H9 (cell line): ENCODE results near the gene CDC42. TPM values are rescaled to one million over a fixed set of nuclear protein-coding genes. Genes with fewer than 3 reads are reported as not detected.

Experiments used
- DNase-seq: peaks from one replicate; pipeline ENCODE4 v3.0.0-alpha.2; 2017
- H2AFZ ChIP-seq: one replicate; pipeline ENCODE4 v1.6.1; 2013; ENCODE audit warnings: mild to moderate bottlenecking, low read length, control low read depth, moderate library complexity
- H2AK5ac ChIP-seq: 2 replicates; pipeline ENCODE4 v1.6.1; 2013; ENCODE audit warnings: low read length, control low read depth, mixed read lengths; ENCODE audit not compliant: insufficient read length
- H2BK120ac ChIP-seq: one replicate; pipeline ENCODE4 v1.6.1; 2013; ENCODE audit warnings: low read depth, mild to moderate bottlenecking, low read length, control low read depth, inconsistent platforms; ENCODE audit not compliant: poor library complexity, severe bottlenecking
- H2BK12ac ChIP-seq: 2 replicates; pipeline ENCODE4 v1.6.1; 2013; ENCODE audit warnings: low read length, control low read depth, mixed read lengths, low read depth; ENCODE audit not compliant: insufficient read length
- H2BK15ac ChIP-seq: 2 replicates; pipeline ENCODE4 v1.6.1; 2013; ENCODE audit warnings: low read depth, low read length, control low read depth
- H2BK20ac ChIP-seq: one replicate; pipeline ENCODE4 v1.6.1; 2013; ENCODE audit warnings: low read depth, mild to moderate bottlenecking, low read length, control low read depth, inconsistent platforms; ENCODE audit not compliant: poor library complexity, severe bottlenecking
- H2BK5ac ChIP-seq: 2 replicates; pipeline ENCODE4 v1.6.1; 2013; ENCODE audit warnings: low read length, control low read depth, mixed read lengths; ENCODE audit not compliant: insufficient read length
- H3K14ac ChIP-seq: 2 replicates; pipeline ENCODE4 v1.6.1; 2013; ENCODE audit warnings: low read length, control low read depth; ENCODE audit not compliant: insufficient read depth
- H3K18ac ChIP-seq: 2 replicates; pipeline ENCODE4 v1.6.1; 2013; ENCODE audit warnings: low read depth, mild to moderate bottlenecking, mixed read lengths, low read length, control low read depth; ENCODE audit not compliant: insufficient read length
- H3K23ac ChIP-seq: 2 replicates; pipeline ENCODE4 v1.6.1; 2013; ENCODE audit warnings: low read length, control low read depth, mixed read lengths, low read depth; ENCODE audit not compliant: insufficient read length
- H3K23me2 ChIP-seq: 2 replicates; pipeline ENCODE4 v1.6.1; 2013; ENCODE audit warnings: low read depth, mild to moderate bottlenecking, mixed read lengths, low read length, control low read depth; ENCODE audit not compliant: insufficient read length, poor library complexity, severe bottlenecking
- H3K27ac ChIP-seq: 2 replicates; pipeline ENCODE4 v1.5.1; 2013; ENCODE audit warnings: low read length, control low read depth, mixed read lengths, low read depth; ENCODE audit not compliant: insufficient read length
- H3K27me3 ChIP-seq: 2 replicates; pipeline ENCODE4 v1.6.1; 2013; ENCODE audit warnings: low read length, control low read depth, inconsistent platforms; ENCODE audit not compliant: insufficient read depth
- H3K4ac ChIP-seq: 2 replicates; pipeline ENCODE4 v1.6.1; 2013; ENCODE audit warnings: low read depth, mild to moderate bottlenecking, control low read depth, inconsistent platforms, low read length, moderate library complexity
- H3K4me1 ChIP-seq: 2 replicates; pipeline ENCODE4 v1.6.1; 2013; ENCODE audit warnings: low read length, control low read depth, inconsistent platforms; ENCODE audit not compliant: insufficient read depth
- H3K4me2 ChIP-seq: 2 replicates; pipeline ENCODE4 v1.6.1; 2013; ENCODE audit warnings: low read length, control low read depth, mixed read lengths; ENCODE audit not compliant: insufficient read length, insufficient read depth
- H3K56ac ChIP-seq: 2 replicates; pipeline ENCODE4 v1.6.1; 2013; ENCODE audit warnings: low read depth, mild to moderate bottlenecking, mixed read lengths, low read length, control low read depth; ENCODE audit not compliant: insufficient read length
- H3K79me1 ChIP-seq: 2 replicates; pipeline ENCODE4 v1.6.1; 2013; ENCODE audit warnings: low read depth, mild to moderate bottlenecking, moderate library complexity, low read length, control low read depth, inconsistent platforms; ENCODE audit not compliant: insufficient read depth, poor library complexity, severe bottlenecking
- H3K79me2 ChIP-seq: 2 replicates; pipeline ENCODE4 v1.6.1; 2013; ENCODE audit warnings: low read length, control low read depth, inconsistent platforms; ENCODE audit not compliant: insufficient read depth
- H3K9ac ChIP-seq: 2 replicates; pipeline ENCODE4 v1.6.1; 2013; ENCODE audit warnings: low read length, control low read depth, mixed read lengths; ENCODE audit not compliant: insufficient read length; ENCODE audit errors: extremely low read depth
- H3K9me3 ChIP-seq: one replicate; pipeline ENCODE4 v1.6.1; 2013; ENCODE audit warnings: low read depth, low read length, inconsistent platforms; ENCODE audit not compliant: control insufficient read depth
- H3T11ph ChIP-seq: one replicate; pipeline ENCODE4 v1.6.1; 2013; ENCODE audit warnings: mild to moderate bottlenecking, low read length, control low read depth, inconsistent platforms
- H4K20me1 ChIP-seq: one replicate; pipeline ENCODE4 v1.6.1; 2013; ENCODE audit not compliant: control insufficient read depth, insufficient read length, insufficient read depth
- H4K5ac ChIP-seq: 2 replicates; pipeline ENCODE4 v1.6.1; 2013; ENCODE audit warnings: low read depth, mild to moderate bottlenecking, mixed read lengths, low read length, control low read depth; ENCODE audit not compliant: insufficient read length
- H4K8ac ChIP-seq: replicated peaks from 2 replicates; pipeline ENCODE4 v1.6.1; 2013; ENCODE audit warnings: low read length, control low read depth, mixed read lengths, low read depth; ENCODE audit not compliant: insufficient read length
- H4K91ac ChIP-seq: 2 replicates; pipeline ENCODE4 v1.6.1; 2013; ENCODE audit warnings: low read depth, mild to moderate bottlenecking, moderate library complexity, mixed read lengths, low read length, control low read depth; ENCODE audit not compliant: insufficient read length
- H3K27ac Mint-ChIP-seq, 3 experiments: 2 replicates in 2 of 3; 3 replicates in 1 of 3; pipeline ENCODE4 v1.8.0; 2020 to 2021; ENCODE audit warnings: mixed read lengths in 3 of 3, mild to moderate bottlenecking in 1 of 3, moderate library complexity in 1 of 3
- H3K27me3 Mint-ChIP-seq: 2 replicates; pipeline ENCODE4 v1.8.0; 2021; ENCODE audit warnings: low read depth, mild to moderate bottlenecking, moderate library complexity, mixed read lengths
- H3K36me3 Mint-ChIP-seq, 3 experiments: 2 replicates in 2 of 3; 3 replicates in 1 of 3; pipeline ENCODE4 v1.8.0; 2020 to 2021; ENCODE audit warnings: low read depth in 3 of 3, mixed read lengths in 3 of 3; ENCODE audit not compliant: insufficient read depth in 1 of 3
- H3K4me1 Mint-ChIP-seq, 2 experiments: 2 replicates each; pipeline ENCODE4 v1.8.0; 2020; ENCODE audit warnings: mixed read lengths in 2 of 2
- H3K4me3 Mint-ChIP-seq, 2 experiments: 2 replicates in 1 of 2; 3 replicates in 1 of 2; pipeline ENCODE4 v1.8.0; 2020 to 2021; ENCODE audit warnings: mild to moderate bottlenecking in 2 of 2, mixed read lengths in 2 of 2, moderate library complexity in 1 of 2
- H3K9me3 Mint-ChIP-seq, 2 experiments: 2 replicates in 1 of 2; 3 replicates in 1 of 2; pipeline ENCODE4 v1.8.0; 2020; ENCODE audit warnings: mild to moderate bottlenecking in 2 of 2, mixed read lengths in 2 of 2, moderate library complexity in 1 of 2
- WGBS: extraction: QIAGEN DNeasy Blood & Tissue Kit; methylation state at CpG from one replicate; pipeline ENCODE4 v1.1.7; 2013; ENCODE audit warnings: missing lambda C conversion rate, low lambda C conversion rate, mixed read lengths; ENCODE audit not compliant: insufficient read length; ENCODE audit errors: extremely low coverage; 5-methylcytosine and 5-hydroxymethylcytosine counted together
- total RNA-seq: library from RNA; stranded (reverse); gene quantifications from 2 replicates; pipeline ENCODE4 v1.2.1, GENCODE V29; 2021
- TF ChIP-seq, protein P1 (sequence below): fragments of 200-600 bp; sonication (generic); conservative IDR thresholded peaks from 3 replicates; pipeline ENCODE4 v1.8.0; 2021; ENCODE audit warnings: antibody characterized with exemption, mild to moderate bottlenecking

The CDC42 gene
- total RNA-seq, 1 experiment from 2014 or later: 197 TPM

DNA sequence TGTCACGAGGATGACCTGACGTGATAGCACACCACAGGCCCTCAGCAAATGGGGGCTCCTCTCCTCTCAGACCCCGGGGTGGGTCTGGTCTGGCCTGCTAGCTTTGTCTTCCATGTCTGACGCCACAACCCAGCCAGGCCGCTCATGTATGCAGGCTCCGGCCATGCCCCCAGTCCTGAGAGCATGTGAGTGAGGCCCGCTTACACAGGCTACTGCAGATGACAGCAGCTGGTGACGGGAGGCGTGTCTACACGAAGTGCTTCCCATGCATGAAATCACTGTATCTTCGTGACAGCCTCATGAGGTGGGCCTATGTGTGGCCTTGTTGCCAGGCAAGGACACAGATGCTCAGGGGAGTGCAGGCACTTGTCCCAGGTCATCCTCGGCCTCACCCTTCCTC, 74.0 kb downstream of the CDC42 start:
- no peak for DNase-seq
- H2BK5ac ChIP-seq: no peak overlapping the region
- H3K14ac ChIP-seq: no peak overlapping the region

More for the DNA sequence above, 74.0 kb downstream of the CDC42 start:
- H3T11ph ChIP-seq: no peak overlapping the region
- H4K91ac ChIP-seq: no peak overlapping the region
- no peak overlapping the region for H3K4me2 ChIP-seq
- H2BK120ac ChIP-seq: no peak overlapping the region
- no peaks in the 10 kb centered on the region for H3K23me2 ChIP-seq
- H4K8ac ChIP-seq: no peak overlapping the region
- H3K9me3 ChIP-seq: no peaks in the 10 kb centered on the region
- no peaks in the 10 kb centered on the region for H3K79me2 ChIP-seq
- H3K27me3 ChIP-seq: no peaks in the 10 kb centered on the region
- H3K4me1 Mint-ChIP-seq: peaks cover 17 to 22% of the 10 kb centered on the region in 2 experiments
- no peak overlapping the region for H2AFZ ChIP-seq
- H3K23ac ChIP-seq: no peak overlapping the region
- TF ChIP-seq, protein P1, sequence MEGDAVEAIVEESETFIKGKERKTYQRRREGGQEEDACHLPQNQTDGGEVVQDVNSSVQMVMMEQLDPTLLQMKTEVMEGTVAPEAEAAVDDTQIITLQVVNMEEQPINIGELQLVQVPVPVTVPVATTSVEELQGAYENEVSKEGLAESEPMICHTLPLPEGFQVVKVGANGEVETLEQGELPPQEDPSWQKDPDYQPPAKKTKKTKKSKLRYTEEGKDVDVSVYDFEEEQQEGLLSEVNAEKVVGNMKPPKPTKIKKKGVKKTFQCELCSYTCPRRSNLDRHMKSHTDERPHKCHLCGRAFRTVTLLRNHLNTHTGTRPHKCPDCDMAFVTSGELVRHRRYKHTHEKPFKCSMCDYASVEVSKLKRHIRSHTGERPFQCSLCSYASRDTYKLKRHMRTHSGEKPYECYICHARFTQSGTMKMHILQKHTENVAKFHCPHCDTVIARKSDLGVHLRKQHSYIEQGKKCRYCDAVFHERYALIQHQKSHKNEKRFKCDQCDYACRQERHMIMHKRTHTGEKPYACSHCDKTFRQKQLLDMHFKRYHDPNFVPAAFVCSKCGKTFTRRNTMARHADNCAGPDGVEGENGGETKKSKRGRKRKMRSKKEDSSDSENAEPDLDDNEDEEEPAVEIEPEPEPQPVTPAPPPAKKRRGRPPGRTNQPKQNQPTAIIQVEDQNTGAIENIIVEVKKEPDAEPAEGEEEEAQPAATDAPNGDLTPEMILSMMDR: no peak
- WGBS: no CpG with 5 or more reads among the region's 12 CpGs
- H3K56ac ChIP-seq: no peak overlapping the region
- no peak overlapping the region for H2BK20ac ChIP-seq
- no peaks in the 10 kb centered on the region for H3K9me3 Mint-ChIP-seq
- H3K4ac ChIP-seq: no peak overlapping the region
- no peak overlapping the region for H3K4me3 Mint-ChIP-seq
- no peak overlapping the region for H3K18ac ChIP-seq
- no peak overlapping the region for H2AK5ac ChIP-seq
- H3K36me3 Mint-ChIP-seq: no peaks in the 10 kb centered on the region; a peak in 1 of 7 replicates
- no peak overlapping the region for H2BK12ac ChIP-seq
- no peak overlapping the region for H2BK15ac ChIP-seq
- no peak overlapping the region for H3K27ac Mint-ChIP-seq
- H3K27me3 Mint-ChIP-seq: peaks cover 2% of the 10 kb centered on the region; the same call in 1 of the 2 replicates
- H3K79me1 ChIP-seq: no peaks in the 10 kb centered on the region
- no peak overlapping the region for H3K27ac ChIP-seq
- no peaks in the 10 kb centered on the region for H4K20me1 ChIP-seq
- peaks cover 11% of the 10 kb centered on the region; the same call in 1 of the 2 replicates for H3K4me1 ChIP-seq
- no peak overlapping the region for H4K5ac ChIP-seq
- no peak overlapping the region for H3K9ac ChIP-seq
